ENCODE results near the gene GJA3. TPM values are rescaled to one million over a fixed set of nuclear protein-coding genes. Genes with fewer than 3 reads are reported as not detected.

Gene GJA3
- total and polyA plus RNA-seq, 10 of the 15 experiments (the other 5 are each of a cell fraction or from before 2014, with no cell fraction given): 0.03 to 0.11 (median 0.04) TPM; not detected in 5

DNA sequence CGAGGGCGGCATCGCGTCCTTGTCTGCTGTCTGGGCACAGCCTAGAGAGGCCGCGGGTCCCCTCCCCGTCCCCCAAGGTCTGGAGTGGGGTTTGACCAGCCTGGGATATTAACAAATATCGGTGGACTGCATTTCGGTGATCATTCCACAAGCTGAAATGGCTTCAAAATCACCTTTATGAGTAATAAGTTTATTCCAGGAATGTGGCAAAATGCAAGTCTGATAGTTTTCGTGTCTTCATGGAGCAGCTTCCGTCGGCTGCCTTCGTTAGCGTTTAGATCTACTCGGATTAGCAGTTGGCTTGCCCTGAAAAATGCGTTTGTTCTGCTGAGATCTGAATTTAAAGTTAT, 1.1 kb upstream of the GJA3 start:
- no peaks in the 10 kb centered on the region; the same call in 2 of the 3 replicates for H3K9me3 ChIP-seq (replicated peaks; ENCODE audit: control insufficient read depth, insufficient read depth, low read length)
- H3K79me2 ChIP-seq (ENCODE audit: control insufficient read depth, insufficient read depth, low read length): no peaks in the 10 kb centered on the region
- TF ChIP-seq MYC (IDR thresholded peaks at IDR 0.05; ENCODE audit: insufficient read depth, insufficient read length, insufficient replicate concordance, low read length, severe bottlenecking) (no peak), ZNF207 (IDR thresholded peaks at IDR 0.05; ENCODE audit: borderline replicate concordance) (no peak), CEBPB (IDR thresholded peaks at IDR 0.05; ENCODE audit: borderline replicate concordance in 1 of 2, low read depth in 2 of 2, low read length in 2 of 2) (no peak), EZH2 (IDR thresholded peaks at IDR 0.05; ENCODE audit: borderline replicate concordance, control insufficient read depth, low read depth, low read length) (no peak), SUPT20H (IDR thresholded peaks at IDR 0.05; ENCODE audit: borderline replicate concordance, control insufficient read depth, low read depth, low read length) (no peak)
- TF ChIP-seq, protein P1, sequence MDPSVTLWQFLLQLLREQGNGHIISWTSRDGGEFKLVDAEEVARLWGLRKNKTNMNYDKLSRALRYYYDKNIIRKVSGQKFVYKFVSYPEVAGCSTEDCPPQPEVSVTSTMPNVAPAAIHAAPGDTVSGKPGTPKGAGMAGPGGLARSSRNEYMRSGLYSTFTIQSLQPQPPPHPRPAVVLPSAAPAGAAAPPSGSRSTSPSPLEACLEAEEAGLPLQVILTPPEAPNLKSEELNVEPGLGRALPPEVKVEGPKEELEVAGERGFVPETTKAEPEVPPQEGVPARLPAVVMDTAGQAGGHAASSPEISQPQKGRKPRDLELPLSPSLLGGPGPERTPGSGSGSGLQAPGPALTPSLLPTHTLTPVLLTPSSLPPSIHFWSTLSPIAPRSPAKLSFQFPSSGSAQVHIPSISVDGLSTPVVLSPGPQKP (IDR thresholded peaks at IDR 0.05; ENCODE audit: low read depth, low read length): no peak
- intact Hi-C loops (cut with micrococcal nuclease; ENCODE audit: unreplicated experiment): loop anchor here (2.0 to 5.0 kb wide), 4 partner anchors 35 to 235 kb away; no protein-coding TSS in a partner anchor
- no peak for DNase-seq (ENCODE audit: low read depth, low spot score)
- in situ Hi-C loops (cut with MboI): no loop called here
- ATAC-seq: no peak
- RAD21 ChIA-PET (ENCODE audit: unreplicated experiment): interaction anchor here (0.5 kb wide), 2 partner anchors 205 to 301 kb away, joined by 3 read pairs; no protein-coding TSS in a partner anchor
- H2AFZ ChIP-seq (ENCODE audit: control insufficient read depth, low read depth, low read length): peak overlapping the region; percentile 71
- H3K4me3 ChIP-seq: peak overlapping the region; percentile 71; the same call in 1 of the 2 replicates
- POLR2A ChIA-PET: no interaction called here
- H3K36me3 ChIP-seq (ENCODE audit: control insufficient read depth in 2 of 2, insufficient read depth in 2 of 2, low read length in 1 of 2): no peaks in the 10 kb centered on the region
- no peak overlapping the region for H3K9ac ChIP-seq (ENCODE audit: control insufficient read depth, insufficient read depth, low read length)
- peaks cover 3 to 6% of the 10 kb centered on the region in 2 experiments for H3K27me3 ChIP-seq (replicated peaks in 1 of 2; ENCODE audit: control insufficient read depth in 2 of 2, insufficient read depth in 2 of 2, low read length in 1 of 2)
- WGBS (ENCODE audit: insufficient coverage, insufficient replicate concordance, low lambda C conversion rate, missing lambda C conversion rate): 44% methylated on average over 16 of the region's 16 CpGs
- FAIRE-seq: no peak
- SMC1A ChIA-PET (ENCODE audit: uncharacterized antibody, unreplicated experiment): interaction anchor here (3.1 kb wide), 1 partner anchor 177 kb away, joined by 11 read pairs; no protein-coding TSS in a partner anchor
- no TSS peak for BruUV-seq (replicated peaks)
- H3K4me1 ChIP-seq (ENCODE audit: control insufficient read depth, insufficient read depth, low read length): no peaks in the 10 kb centered on the region; the same call in 1 of the 2 replicates
- no peaks in the 10 kb centered on the region for H4K20me1 ChIP-seq (ENCODE audit: control insufficient read depth, insufficient read depth)
- H3K27ac ChIP-seq (ENCODE audit: control insufficient read depth, insufficient read depth): no peak overlapping the region
- peak overlapping the region; percentile 83 for H3K4me2 ChIP-seq (ENCODE audit: control insufficient read depth, insufficient read depth)
- CTCF ChIA-PET: interaction anchor here (0.6 to 2.3 kb wide), 4 partner anchors 24 to 538 kb away, joined by 3 to 12 read pairs (median 6); no protein-coding TSS in a partner anchor

All from GM12878 (cell line).